ENCODE measurements around the gene SP6. TPM values are rescaled to one million over a fixed set of nuclear protein-coding genes. Genes with fewer than 3 reads are reported as not detected.
A peak's percentile ranks its signal among the peaks of the same experiment; 100 is the strongest.

SP6 gene
- total and polyA plus RNA-seq, 2 of the 8 experiments (the other 6 are each of a cell fraction or from before 2014, with no cell fraction given): 1.2 to 1.5 TPM

- TF ChIP-seq SP2 (IDR thresholded peaks at IDR 0.05; ENCODE audit: low read length): no peak
- TF ChIP-seq SAP30 (IDR thresholded peaks at IDR 0.05; ENCODE audit: insufficient read depth, insufficient replicate concordance, low read length): no peak
- no peak for TF ChIP-seq POLR2AphosphoS5 (IDR thresholded peaks at IDR 0.05; ENCODE audit: low read depth, low read length)
- TF ChIP-seq CHD2 (IDR thresholded peaks at IDR 0.05; ENCODE audit: low read length): no peak
- TF ChIP-seq BACH1 (IDR thresholded peaks at IDR 0.05; ENCODE audit: low read length): no peak
- TF ChIP-seq POLR2A (IDR thresholded peaks at IDR 0.05; ENCODE audit: control extremely low read depth in 1 of 2, low read depth in 2 of 2, low read length in 2 of 2): no peak
- TF ChIP-seq FOSL1 (IDR thresholded peaks at IDR 0.05; ENCODE audit: insufficient read depth, low read depth, low read length): no peak
- no peak for TF ChIP-seq SIN3A (conservative IDR thresholded peaks at IDR 0.05 in 1 of 2, IDR thresholded peaks at IDR 0.05 in 1 of 2; ENCODE audit: low read depth in 1 of 2, low read length in 2 of 2)
- peak; percentile 68 for TF ChIP-seq KDM1A (IDR thresholded peaks at IDR 0.05; ENCODE audit: borderline replicate concordance, low read length)
- TF ChIP-seq ZNF274 (IDR thresholded peaks at IDR 0.05; ENCODE audit: borderline replicate concordance, extremely low read depth, low read length): no peak
- TF ChIP-seq RNF2 (IDR thresholded peaks at IDR 0.05; ENCODE audit: borderline replicate concordance, low read depth, low read length, missing control alignments, poor library complexity, severe bottlenecking): no peak
- TF ChIP-seq CTCF (IDR thresholded peaks at IDR 0.05; ENCODE audit: control extremely low read depth in 1 of 3, insufficient read depth in 1 of 3, low read depth in 1 of 3, low read length in 3 of 3): peak; percentile 73 to 83 (median 78)
- TF ChIP-seq MAFK (IDR thresholded peaks at IDR 0.05; ENCODE audit: low read depth, low read length): no peak
- no peak for TF ChIP-seq JUND (IDR thresholded peaks at IDR 0.05; ENCODE audit: low read length)
- TF ChIP-seq YY1 (IDR thresholded peaks at IDR 0.05; ENCODE audit: low read depth, low read length): no peak
- no peak for TF ChIP-seq ATF2 (IDR thresholded peaks at IDR 0.05; ENCODE audit: low read length)
- TF ChIP-seq EP300 (IDR thresholded peaks at IDR 0.05; ENCODE audit: borderline replicate concordance in 1 of 2, low read depth in 2 of 2, low read length in 2 of 2): no peak
- TF ChIP-seq TAF1 (IDR thresholded peaks at IDR 0.05; ENCODE audit: low read depth, low read length): peak; percentile 14; the same call in 1 of the 2 replicates
- no peak for TF ChIP-seq CHD1 (IDR thresholded peaks at IDR 0.05; ENCODE audit: low read depth, low read length)
- no peak for TF ChIP-seq KDM5A (IDR thresholded peaks at IDR 0.05; ENCODE audit: low read length)
Measured at GRCh38 chr17:47847341-47848197, 3.4 kb downstream of the SP6 start (continued).

Data from H1 (cell line).